Measurements from ENCODE around the gene F8A3.

DNA sequence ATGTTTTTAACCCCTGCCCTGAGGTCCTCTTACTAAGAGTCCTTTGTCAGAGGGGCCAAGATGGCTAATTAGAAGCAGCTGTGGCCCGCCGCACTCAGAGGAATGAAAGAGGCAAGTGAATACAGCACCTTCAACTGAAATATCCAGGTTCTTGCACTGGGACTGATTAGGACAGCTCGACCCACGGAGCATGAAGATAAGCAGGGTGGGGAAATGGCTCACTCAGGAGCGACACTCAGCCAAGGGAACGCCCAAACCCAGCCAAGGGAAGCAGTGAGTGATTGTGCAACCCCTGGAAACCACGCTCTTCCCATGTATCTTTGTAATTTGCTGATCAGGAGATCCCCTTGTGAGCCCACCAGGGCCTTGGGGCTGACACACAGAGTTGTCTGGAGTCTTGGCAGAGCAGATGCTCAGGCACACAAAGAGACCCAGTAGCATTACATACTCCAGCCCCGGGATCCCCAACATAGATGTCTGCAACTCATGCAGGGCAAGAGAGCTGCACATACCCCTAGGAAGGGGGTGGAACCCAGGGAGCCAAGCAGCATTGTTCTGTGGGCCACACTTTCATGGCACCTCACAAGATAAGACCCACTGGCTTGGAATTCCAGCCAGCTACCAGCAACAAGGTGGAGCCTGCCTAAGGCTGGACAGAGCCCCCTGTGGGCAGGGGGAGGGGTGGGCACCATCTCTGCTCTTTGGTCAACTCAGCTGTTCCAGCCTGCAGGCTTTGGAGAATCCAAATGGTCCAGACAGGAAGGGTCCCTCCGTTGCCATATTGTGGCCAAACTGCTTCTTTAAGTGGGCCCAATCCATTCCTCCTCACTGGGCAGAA is 23.3 kb downstream of the F8A3 start:
- TF ChIP-seq, protein P1, sequence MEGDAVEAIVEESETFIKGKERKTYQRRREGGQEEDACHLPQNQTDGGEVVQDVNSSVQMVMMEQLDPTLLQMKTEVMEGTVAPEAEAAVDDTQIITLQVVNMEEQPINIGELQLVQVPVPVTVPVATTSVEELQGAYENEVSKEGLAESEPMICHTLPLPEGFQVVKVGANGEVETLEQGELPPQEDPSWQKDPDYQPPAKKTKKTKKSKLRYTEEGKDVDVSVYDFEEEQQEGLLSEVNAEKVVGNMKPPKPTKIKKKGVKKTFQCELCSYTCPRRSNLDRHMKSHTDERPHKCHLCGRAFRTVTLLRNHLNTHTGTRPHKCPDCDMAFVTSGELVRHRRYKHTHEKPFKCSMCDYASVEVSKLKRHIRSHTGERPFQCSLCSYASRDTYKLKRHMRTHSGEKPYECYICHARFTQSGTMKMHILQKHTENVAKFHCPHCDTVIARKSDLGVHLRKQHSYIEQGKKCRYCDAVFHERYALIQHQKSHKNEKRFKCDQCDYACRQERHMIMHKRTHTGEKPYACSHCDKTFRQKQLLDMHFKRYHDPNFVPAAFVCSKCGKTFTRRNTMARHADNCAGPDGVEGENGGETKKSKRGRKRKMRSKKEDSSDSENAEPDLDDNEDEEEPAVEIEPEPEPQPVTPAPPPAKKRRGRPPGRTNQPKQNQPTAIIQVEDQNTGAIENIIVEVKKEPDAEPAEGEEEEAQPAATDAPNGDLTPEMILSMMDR (IDR thresholded peaks at IDR 0.05): no peak
- TF ChIP-seq POLR2A (IDR thresholded peaks at IDR 0.05): no peak

All from Peyer's patch (tissue), 4 donors.